PC-9 (cell line): ENCODE data around the gene HS3ST3A1. TPM values are rescaled to one million over a fixed set of nuclear protein-coding genes. Genes with fewer than 3 reads are reported as not detected.

Experiments
- BruUV-seq: library from RNA; stranded (reverse); fragments of 400-500 nt; replicated peaks from 2 replicates; lab custom pipeline; 2021; lab: Mats Ljungman, UMichigan
- CTCF ChIA-PET: fragments of 300-600 bp; sonication (Branson Sonifier 250); formaldehyde crosslinking; loops from one replicate; lab custom pipeline; 2022; ENCODE audit warnings: antibody characterized with exemption; lab: Charles Lee
- POLR2A ChIA-PET: fragments of 300-600 bp; sonication (Branson Sonifier 250); formaldehyde crosslinking; loops from one replicate; lab custom pipeline; 2022; ENCODE audit warnings: antibody characterized with exemption; ENCODE audit not compliant: unreplicated experiment; lab: Charles Lee
- DNase-seq, 2 experiments: peaks; one replicate each; pipeline versions ENCODE4 v3.0.0 to v3.0.0-alpha.2; 2015 to 2022; ENCODE audit warnings: mixed read lengths in 1 of 2
- H2AFZ ChIP-seq: fragments of 200-600 bp; sonication (generic); 2 replicates; pipeline ENCODE4 v1.8.1; 2017; ENCODE audit warnings: antibody characterized with exemption
- H3F3A ChIP-seq: fragments of 200-600 bp; sonication (generic); 2 replicates; pipeline ENCODE4 v1.8.1; 2017; ENCODE audit warnings: antibody characterized with exemption, mild to moderate bottlenecking, low read depth; ENCODE audit not compliant: insufficient read depth
- H3K27ac ChIP-seq: fragments of 200-600 bp; sonication (generic); 2 replicates; pipeline ENCODE4 v1.6.1; 2016; ENCODE audit warnings: mixed run types
- H3K27me3 ChIP-seq: fragments of 200-600 bp; sonication (generic); 2 replicates; pipeline ENCODE4 v1.6.1; 2016; ENCODE audit warnings: low read depth, mixed run types; ENCODE audit not compliant: insufficient read depth
- H3K36me3 ChIP-seq: fragments of 200-600 bp; sonication (generic); 2 replicates; pipeline ENCODE4 v1.6.1; 2016; ENCODE audit warnings: low read depth, mixed run types
- H3K4me1 ChIP-seq: fragments of 200-600 bp; sonication (generic); replicated peaks from 2 replicates; pipeline ENCODE4 v1.6.1; 2016; ENCODE audit warnings: mixed run types; ENCODE audit not compliant: insufficient read depth
- H3K4me2 ChIP-seq: fragments of 200-600 bp; sonication (generic); 2 replicates; pipeline ENCODE4 v1.6.1; 2017; ENCODE audit warnings: mixed run types
- H3K4me3 ChIP-seq: fragments of 200-600 bp; sonication (generic); 2 replicates; pipeline ENCODE4 v1.6.1; 2016; ENCODE audit warnings: mixed run types
- H3K79me2 ChIP-seq: fragments of 200-600 bp; sonication (generic); 2 replicates; pipeline ENCODE4 v1.6.1; 2017; ENCODE audit warnings: low read depth, mixed run types
- H3K9me2 ChIP-seq: fragments of 200-600 bp; sonication (generic); 2 replicates; pipeline ENCODE4 v1.8.1; 2017; ENCODE audit warnings: mild to moderate bottlenecking; ENCODE audit not compliant: insufficient read depth
- H3K9me3 ChIP-seq: fragments of 200-600 bp; sonication (generic); 2 replicates; pipeline ENCODE4 v1.8.1; 2016; ENCODE audit warnings: low read depth; ENCODE audit not compliant: insufficient read depth
- H4K20me1 ChIP-seq: fragments of 200-600 bp; sonication (generic); 2 replicates; pipeline ENCODE4 v1.8.1; 2017; ENCODE audit not compliant: insufficient read depth
- EZH2 ChIP-seq: fragments of 200-600 bp; sonication (generic); IDR thresholded peaks from 2 replicates; pipeline ENCODE4 v1.8.0; 2017; ENCODE audit warnings: antibody characterized with exemption, low read depth
- intact Hi-C: fragments of 100-400 bp; cut with micrococcal nuclease; formaldehyde crosslinking; loops from one replicate; pipeline ENCODE4 v1.10.0; 2022; ENCODE audit not compliant: unreplicated experiment
- total RNA-seq: library from RNA; stranded (reverse); gene quantifications from 2 replicates; pipeline ENCODE4 v1.2.3, GENCODE V29; 2021
- TF ChIP-seq, protein P1 (sequence below): fragments of 200-600 bp; sonication (generic); conservative IDR thresholded peaks from 2 replicates; pipeline ENCODE4 v1.6.1; 2017; ENCODE audit warnings: mixed run types, antibody characterized with exemption, mild to moderate bottlenecking, moderate library complexity

HS3ST3A1 gene
- total RNA-seq, 1 experiment from 2014 or later = not detected

DNA sequence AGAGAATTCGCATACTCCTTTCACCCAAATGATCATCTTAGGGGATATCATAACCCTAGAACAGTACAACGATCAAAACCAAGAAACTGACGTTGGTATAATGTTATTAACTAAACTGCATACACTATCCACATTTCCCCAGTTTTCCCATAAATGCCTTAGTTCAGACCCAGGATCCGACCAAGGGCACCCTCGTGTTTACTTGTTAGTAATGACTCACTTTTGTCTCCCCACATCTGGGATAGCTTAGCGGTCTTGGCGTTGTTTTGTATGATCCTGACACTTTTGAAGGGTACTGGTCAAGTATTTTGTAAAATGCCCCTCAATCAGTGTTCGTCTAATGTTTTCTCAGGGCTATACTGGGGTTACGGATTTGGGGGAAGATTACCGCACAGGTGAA, 8.0 kb downstream of the HS3ST3A1 start:
- Histone ChIP-seq H3K4me3 (no peak overlapping the region), H2AFZ (no peak overlapping the region), H3K9me3 (no peaks in the 10 kb centered on the region), H3K9me2 (no peaks in the 10 kb centered on the region), H3K27me3 (no peaks in the 10 kb centered on the region), H3K36me3 (no peaks in the 10 kb centered on the region), H3F3A (no peaks in the 10 kb centered on the region), H3K79me2 (no peaks in the 10 kb centered on the region), H3K4me2 (no peak overlapping the region), H4K20me1 (no peaks in the 10 kb centered on the region), H3K27ac (no peak overlapping the region), H3K4me1 (no peaks in the 10 kb centered on the region)
- ChIA-PET CTCF (no interaction called here), POLR2A (no interaction called here)
- TF ChIP-seq, protein P1, sequence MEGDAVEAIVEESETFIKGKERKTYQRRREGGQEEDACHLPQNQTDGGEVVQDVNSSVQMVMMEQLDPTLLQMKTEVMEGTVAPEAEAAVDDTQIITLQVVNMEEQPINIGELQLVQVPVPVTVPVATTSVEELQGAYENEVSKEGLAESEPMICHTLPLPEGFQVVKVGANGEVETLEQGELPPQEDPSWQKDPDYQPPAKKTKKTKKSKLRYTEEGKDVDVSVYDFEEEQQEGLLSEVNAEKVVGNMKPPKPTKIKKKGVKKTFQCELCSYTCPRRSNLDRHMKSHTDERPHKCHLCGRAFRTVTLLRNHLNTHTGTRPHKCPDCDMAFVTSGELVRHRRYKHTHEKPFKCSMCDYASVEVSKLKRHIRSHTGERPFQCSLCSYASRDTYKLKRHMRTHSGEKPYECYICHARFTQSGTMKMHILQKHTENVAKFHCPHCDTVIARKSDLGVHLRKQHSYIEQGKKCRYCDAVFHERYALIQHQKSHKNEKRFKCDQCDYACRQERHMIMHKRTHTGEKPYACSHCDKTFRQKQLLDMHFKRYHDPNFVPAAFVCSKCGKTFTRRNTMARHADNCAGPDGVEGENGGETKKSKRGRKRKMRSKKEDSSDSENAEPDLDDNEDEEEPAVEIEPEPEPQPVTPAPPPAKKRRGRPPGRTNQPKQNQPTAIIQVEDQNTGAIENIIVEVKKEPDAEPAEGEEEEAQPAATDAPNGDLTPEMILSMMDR = no peak
- TF ChIP-seq EZH2 = no peak
- intact Hi-C loops = no loop called here
- BruUV-seq = no TSS peak
- DNase-seq = no peak

GRCh38 chr17:13593021-13593751, 8.5 kb downstream of the HS3ST3A1 start:
- ChIA-PET POLR2A (no interaction called here), CTCF (no interaction called here)
- Histone ChIP-seq H3K4me3 (no peak overlapping the region), H3K4me2 (no peak overlapping the region), H3K9me3 (no peaks in the 10 kb centered on the region), H3K27ac (no peak overlapping the region), H3K79me2 (no peaks in the 10 kb centered on the region), H3K27me3 (no peaks in the 10 kb centered on the region), H2AFZ (no peak overlapping the region), H3K36me3 (no peaks in the 10 kb centered on the region), H4K20me1 (no peaks in the 10 kb centered on the region), H3F3A (no peaks in the 10 kb centered on the region), H3K9me2 (no peaks in the 10 kb centered on the region), H3K4me1 (no peaks in the 10 kb centered on the region)
- TF ChIP-seq EZH2 = no peak
- TF ChIP-seq, protein P1 = no peak
- BruUV-seq = no TSS peak
- intact Hi-C loops = no loop called here
- DNase-seq = no peak

DNA sequence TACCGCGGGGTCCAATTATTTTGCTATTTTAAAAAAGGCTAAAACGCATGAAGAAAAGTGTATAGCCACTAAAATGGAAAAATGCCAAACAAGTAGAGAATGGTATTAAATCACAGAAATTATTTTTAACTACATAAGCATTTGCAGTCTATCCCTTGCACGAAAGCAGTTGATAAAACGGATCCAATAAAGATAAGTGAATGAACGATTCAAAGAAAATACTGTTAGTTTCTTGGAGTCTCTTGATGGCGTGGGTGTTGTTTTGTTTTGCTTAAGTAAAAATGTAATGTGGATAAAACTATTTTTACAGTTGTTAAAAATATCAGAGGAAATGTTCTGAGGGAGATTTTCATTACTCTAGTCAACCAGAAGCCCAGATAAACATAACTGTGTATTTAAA, 9.3 kb downstream of the HS3ST3A1 start:
- H3K27me3 ChIP-seq = no peaks in the 10 kb centered on the region
- H3K27ac ChIP-seq = no peak overlapping the region
- H4K20me1 ChIP-seq = no peaks in the 10 kb centered on the region
- ChIA-PET CTCF (no interaction called here), POLR2A (no interaction called here)
- no TSS peak for BruUV-seq
- H3K9me3 ChIP-seq = no peaks in the 10 kb centered on the region
- H3F3A ChIP-seq = no peaks in the 10 kb centered on the region
- H3K36me3 ChIP-seq = no peaks in the 10 kb centered on the region
- no peaks in the 10 kb centered on the region for H3K79me2 ChIP-seq
- no peak for TF ChIP-seq EZH2
- TF ChIP-seq, protein P1 = no peak
- no peak for DNase-seq
- H3K4me2 ChIP-seq = no peak overlapping the region
- no peaks in the 10 kb centered on the region for H3K9me2 ChIP-seq
- no peak overlapping the region for H3K4me3 ChIP-seq
- H3K4me1 ChIP-seq = no peaks in the 10 kb centered on the region
- H2AFZ ChIP-seq = no peak overlapping the region
- intact Hi-C loops = no loop called here
